Mesenteric fat pad (tissue), 1 donor: ENCODE data around the gene TMEM170B. TPM values are rescaled to one million over a fixed set of nuclear protein-coding genes. Genes with fewer than 3 reads are reported as not detected.

Experiments
- DNase-seq: peaks from one replicate; pipeline ENCODE4 v3.0.0-alpha.2; 2020; ENCODE audit warnings: low spot score
- long read RNA-seq: library from polyadenylated mRNA; unstranded; transcript quantifications from one replicate; pipeline ENCODE4 v2.0.0, GENCODE V29; 2020
- total RNA-seq: library from RNA; stranded (reverse); fragmentation: NEBNext Ultra II Directional; extraction: Animal tissue kit (Norgen Biotek cat#: 25700); gene quantifications from one replicate; pipeline ENCODE4 v1.2.1, GENCODE V29; 2021
- donor health status: DM: yes; HTN: yes; CAD: no.

TMEM170B gene
- total RNA-seq = 13.5 TPM
- long read RNA-seq = 0 reads

- peak; percentile 98 for DNase-seq
Measured at GRCh38 chr6:11537229-11538051, at the start of gene TMEM170B. TSS of gene TMEM170B (plus strand) at chr6:11537749. CDS start at chr6:11538278, 529 bp downstream.

GRCh38 chr6:11490996-11491395, 46.6 kb upstream of the TMEM170B start:
- no peak for DNase-seq

- no peak for DNase-seq
Measured at GRCh38 chr6:11491596-11492463, 45.7 kb upstream of the TMEM170B start.

GRCh38 chr6:11492464-11493290, 44.9 kb upstream of the TMEM170B start:
- no peak for DNase-seq

- no peak for DNase-seq
Measured at GRCh38 chr6:11493974-11494373, 43.6 kb upstream of the TMEM170B start.

GRCh38 chr6:11494786-11495564, 42.6 kb upstream of the TMEM170B start:
- no peak for DNase-seq

- no peak for DNase-seq
Measured at GRCh38 chr6:11495565-11496145, 41.9 kb upstream of the TMEM170B start.

- DNase-seq = no peak
Measured at GRCh38 chr6:11496152-11497060, 41.1 kb upstream of the TMEM170B start.

- DNase-seq = no peak
Measured at GRCh38 chr6:11497107-11497506, 40.4 kb upstream of the TMEM170B start.

- DNase-seq = no peak
Measured at GRCh38 chr6:11497881-11498280, 39.7 kb upstream of the TMEM170B start.

GRCh38 chr6:11500008-11500407, 37.5 kb upstream of the TMEM170B start:
- no peak for DNase-seq

GRCh38 chr6:11509471-11509870, 28.1 kb upstream of the TMEM170B start:
- no peak for DNase-seq

- DNase-seq = no peak
Measured at GRCh38 chr6:11514672-11515071, 22.9 kb upstream of the TMEM170B start.

GRCh38 chr6:11515763-11516162, 21.8 kb upstream of the TMEM170B start:
- no peak for DNase-seq

- DNase-seq = no peak
Measured at GRCh38 chr6:11522812-11523605, 14.5 kb upstream of the TMEM170B start.

GRCh38 chr6:11525468-11526155, 11.9 kb upstream of the TMEM170B start:
- no peak for DNase-seq

- no peak for DNase-seq
Measured at GRCh38 chr6:11526156-11526505, 11.4 kb upstream of the TMEM170B start.
